Adipocyte (in vitro differentiated cells): ENCODE data around the gene CFAP410.
"Not testable (repeated sequence)": the region's sequence is repeated elsewhere in the genome, so short reads cannot be mapped to it uniquely, and the experiment has no call there.

Experiments
- DNase-seq: peaks from one replicate; pipeline ENCODE4 v3.0.0-alpha.2; 2015; ENCODE audit warnings: low read depth
- H3K27me3 ChIP-seq: replicated peaks from 2 replicates; pipeline ENCODE4 v1.7.0; 2013; ENCODE audit warnings: mild to moderate bottlenecking, low read length, moderate library complexity; ENCODE audit not compliant: control insufficient read depth, insufficient read depth
- H3K36me3 ChIP-seq: 2 replicates; pipeline ENCODE4 v1.7.0; 2013; ENCODE audit warnings: low read length, mild to moderate bottlenecking, moderate library complexity; ENCODE audit not compliant: control insufficient read depth, insufficient read depth, severe bottlenecking
- H3K4me1 ChIP-seq: 2 replicates; pipeline ENCODE4 v1.7.0; 2013; ENCODE audit warnings: mild to moderate bottlenecking, low read length, moderate library complexity; ENCODE audit not compliant: control insufficient read depth, insufficient read depth
- H3K4me3 ChIP-seq: 2 replicates; pipeline ENCODE4 v1.7.0; 2013; ENCODE audit warnings: mild to moderate bottlenecking, low read length, moderate library complexity
- H3K9ac ChIP-seq: 2 replicates; pipeline ENCODE4 v1.7.0; 2013; ENCODE audit warnings: mild to moderate bottlenecking, low read length, moderate library complexity
- H3K9me3 ChIP-seq: 2 replicates; pipeline ENCODE4 v1.7.0; 2013; ENCODE audit warnings: mild to moderate bottlenecking, low read length, moderate library complexity; ENCODE audit not compliant: control insufficient read depth

CFAP410 gene

GRCh38 chr21:44348861-44349260, 9.7 kb upstream of the CFAP410 start:
- H3K9me3 ChIP-seq, result no peaks in the 10 kb centered on the region
- H3K27me3 ChIP-seq, result peaks cover 58% of the 10 kb centered on the region
- H3K9ac ChIP-seq, result no peak overlapping the region
- H3K4me1 ChIP-seq, result peaks cover 14% of the 10 kb centered on the region
- no peak overlapping the region for H3K4me3 ChIP-seq
- DNase-seq, result no peak
- no peaks in the 10 kb centered on the region for H3K36me3 ChIP-seq

GRCh38 chr21:44347911-44348451, 8.8 kb upstream of the CFAP410 start:
- H3K27me3 ChIP-seq, result peaks cover 53% of the 10 kb centered on the region
- no peak for DNase-seq

GRCh38 chr21:44345495-44345894, 6.3 kb upstream of the CFAP410 start:
- no peak overlapping the region for H3K4me3 ChIP-seq
- no peaks in the 10 kb centered on the region for H3K9me3 ChIP-seq
- no peaks in the 10 kb centered on the region for H3K4me1 ChIP-seq
- peaks cover 39% of the 10 kb centered on the region for H3K27me3 ChIP-seq
- no peak for DNase-seq
- no peak overlapping the region for H3K9ac ChIP-seq
- H3K36me3 ChIP-seq, result no peaks in the 10 kb centered on the region

More at GRCh38 chr21:44347911-44348451, 8.8 kb upstream of the CFAP410 start:
- Histone ChIP-seq H3K4me3 (no peak overlapping the region), H3K4me1 (peaks cover 7% of the 10 kb centered on the region), H3K36me3 (no peaks in the 10 kb centered on the region), H3K9me3 (no peaks in the 10 kb centered on the region), H3K9ac (no peak overlapping the region)

GRCh38 chr21:44344541-44345183, 5.5 kb upstream of the CFAP410 start:
- Histone ChIP-seq H3K36me3 (no peaks in the 10 kb centered on the region), H3K9ac (no peak overlapping the region), H3K9me3 (no peaks in the 10 kb centered on the region), H3K4me3 (no peak overlapping the region), H3K27me3 (peaks cover 38% of the 10 kb centered on the region), H3K4me1 (peaks cover 7% of the 10 kb centered on the region)
- DNase-seq, result no peak

- not testable (repeated sequence) for H3K4me3 ChIP-seq, H3K9me3 ChIP-seq, H3K9ac ChIP-seq, DNase-seq, H3K36me3 ChIP-seq
- Histone ChIP-seq H3K4me1 (peaks cover 12% of the 10 kb centered on the region), H3K27me3 (peaks cover 23% of the 10 kb centered on the region)
Measured at GRCh38 chr21:44342981-44343380, 3.8 kb upstream of the CFAP410 start.

- peaks cover 23% of the 10 kb centered on the region for H3K4me1 ChIP-seq
- H3K4me3 ChIP-seq, H3K36me3 ChIP-seq, H3K9me3 ChIP-seq, H3K9ac ChIP-seq, DNase-seq: not testable (repeated sequence)
- H3K27me3 ChIP-seq, result peaks cover 14% of the 10 kb centered on the region
Measured at GRCh38 chr21:44341726-44342458, 2.7 kb upstream of the CFAP410 start.

- Histone ChIP-seq H3K36me3 (peaks cover 16% of the 10 kb centered on the region), H3K4me3 (peak overlapping the region; percentile 79), H3K9ac (peak overlapping the region; percentile 81), H3K9me3 (no peaks in the 10 kb centered on the region), H3K27me3 (no peaks in the 10 kb centered on the region), H3K4me1 (peaks cover 23% of the 10 kb centered on the region)
- DNase-seq, result peak; percentile 66
Measured at GRCh38 chr21:44337941-44338895, 972 bp downstream of the CFAP410 start.

- peak; percentile 42 for DNase-seq
- Histone ChIP-seq H3K4me1 (peaks cover 23% of the 10 kb centered on the region), H3K4me3 (peak overlapping the region; percentile 79)
Measured at GRCh38 chr21:44337449-44337848, 1.7 kb downstream of the CFAP410 start.

GRCh38 chr21:44335266-44336059, 3.7 kb downstream of the CFAP410 start:
- H3K36me3 ChIP-seq, result peaks cover 16% of the 10 kb centered on the region
- no peak for DNase-seq
- H3K9me3 ChIP-seq, result no peaks in the 10 kb centered on the region
- no peaks in the 10 kb centered on the region for H3K27me3 ChIP-seq
- peaks cover 23% of the 10 kb centered on the region for H3K4me1 ChIP-seq
- no peak overlapping the region for H3K4me3 ChIP-seq
- H3K9ac ChIP-seq, result no peak overlapping the region

More at GRCh38 chr21:44337449-44337848, 1.7 kb downstream of the CFAP410 start:
- Histone ChIP-seq H3K36me3 (peaks cover 16% of the 10 kb centered on the region), H3K9me3 (no peaks in the 10 kb centered on the region), H3K27me3 (no peaks in the 10 kb centered on the region), H3K9ac (peak overlapping the region; percentile 81)

GRCh38 chr21:44334329-44335030, 4.7 kb downstream of the CFAP410 start:
- Histone ChIP-seq H3K9ac (no peak overlapping the region), H3K27me3 (no peaks in the 10 kb centered on the region), H3K4me3 (no peak overlapping the region), H3K9me3 (no peaks in the 10 kb centered on the region), H3K36me3 (peaks cover 16% of the 10 kb centered on the region), H3K4me1 (peaks cover 15% of the 10 kb centered on the region)
- DNase-seq, result no peak
